ENCODE measurements around the gene APLF. TPM values are rescaled to one million over a fixed set of nuclear protein-coding genes. Genes with fewer than 3 reads are reported as not detected.

APLF gene
- total and polyA plus RNA-seq, 2 experiments from 2014 or later: 3.0 to 3.7 TPM

GRCh38 chr2:68489282-68489681, 21.9 kb downstream of the APLF start:
- H2AFZ ChIP-seq: no peak overlapping the region
- no peak overlapping the region for H3K4me3 ChIP-seq
- no peaks in the 10 kb centered on the region for H3K36me3 ChIP-seq (ENCODE audit: insufficient read depth)
- no peaks in the 10 kb centered on the region for H3K27me3 ChIP-seq (ENCODE audit: insufficient read depth)
- no peaks in the 10 kb centered on the region for H4K20me1 ChIP-seq (replicated peaks; ENCODE audit: insufficient read depth)
- H3K27me3 Mint-ChIP-seq (ENCODE audit: insufficient read depth, low read depth, poor library complexity): no peaks in the 10 kb centered on the region
- H3K4me3 Mint-ChIP-seq: no peak overlapping the region
- H3K4me1 ChIP-seq (ENCODE audit: insufficient read depth): no peaks in the 10 kb centered on the region
- peaks cover 1% of the 10 kb centered on the region; the same call in 1 of the 3 replicates for H3K9me3 Mint-ChIP-seq
- ATAC-seq (no peak), DNase-seq (ENCODE audit: low spot score) (no peak)
- H3F3A ChIP-seq (replicated peaks; ENCODE audit: low read depth): no peaks in the 10 kb centered on the region
- H3K9me2 ChIP-seq (ENCODE audit: insufficient read depth): no peaks in the 10 kb centered on the region
- H3K27ac ChIP-seq (ENCODE audit: low read depth): no peak overlapping the region
- no peak overlapping the region for H3K4me2 ChIP-seq
- TF ChIP-seq NANOG (IDR thresholded peaks at IDR 0.05; ENCODE audit: borderline replicate concordance): no peak
- TF ChIP-seq STAT1 (IDR thresholded peaks at IDR 0.05; ENCODE audit: unreplicated experiment): no peak
- TF ChIP-seq ETS1 (IDR thresholded peaks at IDR 0.05): no peak
- no peak for TF ChIP-seq EZH2phosphoT487 (IDR thresholded peaks at IDR 0.05; ENCODE audit: unreplicated experiment)
- H3K27ac Mint-ChIP-seq: no peak overlapping the region
- no peaks in the 10 kb centered on the region for H3K4me1 Mint-ChIP-seq
- no peaks in the 10 kb centered on the region for H3K79me2 ChIP-seq (replicated peaks; ENCODE audit: insufficient read depth)
- peaks cover 6% of the 10 kb centered on the region; the same call in 2 of the 3 replicates for H3K36me3 Mint-ChIP-seq (ENCODE audit: low read depth)

GRCh38 chr2:68491582-68491981, 24.2 kb downstream of the APLF start:
- no peaks in the 10 kb centered on the region for H3F3A ChIP-seq (replicated peaks; ENCODE audit: low read depth)

More at GRCh38 chr2:68491582-68491981, 24.2 kb downstream of the APLF start:
- no peak overlapping the region for H3K4me3 Mint-ChIP-seq
- H3K4me1 ChIP-seq (ENCODE audit: insufficient read depth): no peaks in the 10 kb centered on the region
- peaks cover 20% of the 10 kb centered on the region for H3K9me3 Mint-ChIP-seq
- H3K27me3 ChIP-seq (ENCODE audit: insufficient read depth): no peaks in the 10 kb centered on the region
- peaks cover 22% of the 10 kb centered on the region for H3K36me3 Mint-ChIP-seq (ENCODE audit: low read depth)
- H3K79me2 ChIP-seq (replicated peaks; ENCODE audit: insufficient read depth): no peaks in the 10 kb centered on the region
- no peaks in the 10 kb centered on the region for H4K20me1 ChIP-seq (replicated peaks; ENCODE audit: insufficient read depth)
- no peak overlapping the region for H3K4me2 ChIP-seq
- TF ChIP-seq EZH2 (IDR thresholded peaks at IDR 0.05; ENCODE audit: low read depth, unreplicated experiment): no peak
- TF ChIP-seq CREB1 (CRISPR knock-in tag; IDR thresholded peaks at IDR 0.05; ENCODE audit: low read depth): no peak
- no peak for TF ChIP-seq REST (IDR thresholded peaks at IDR 0.05; ENCODE audit: unreplicated experiment)
- TF ChIP-seq STAT1 (IDR thresholded peaks at IDR 0.05; ENCODE audit: unreplicated experiment): no peak
- TF ChIP-seq ETS1 (IDR thresholded peaks at IDR 0.05): no peak
- TF ChIP-seq NANOG (IDR thresholded peaks at IDR 0.05; ENCODE audit: borderline replicate concordance): no peak
- H2AFZ ChIP-seq: no peak overlapping the region
- H3K4me3 ChIP-seq: no peak overlapping the region
- H3K4me1 Mint-ChIP-seq: no peaks in the 10 kb centered on the region
- 0 out of 2 replicates have a peak, but pooled peaks cover 4% of the 10 kb centered on the region for H3K36me3 ChIP-seq (ENCODE audit: insufficient read depth)
- no peaks in the 10 kb centered on the region for H3K27me3 Mint-ChIP-seq (ENCODE audit: insufficient read depth, low read depth, poor library complexity)
- DNase-seq (ENCODE audit: low spot score) (no peak), ATAC-seq (no peak)
- H3K27ac Mint-ChIP-seq: no peak overlapping the region
- no peaks in the 10 kb centered on the region for H3K9me2 ChIP-seq (ENCODE audit: insufficient read depth)
- no peak overlapping the region for H3K27ac ChIP-seq (ENCODE audit: low read depth)
